T-helper 1 cell (primary cell): ENCODE results near the gene FOXI3.

Experiments
- DNase-seq, 5 donors: peaks; one replicate each; pipeline ENCODE4 v3.0.0-alpha.2; 2012 to 2020
- total RNA-seq, 4 donors: gene quantifications; one replicate each; lab custom pipeline; 2026; lab: John Stamatoyannopoulos, UW

FOXI3 gene
- 0 to 0.08 (median 0) reads per million in 4 donors for total RNA-seq

DNA sequence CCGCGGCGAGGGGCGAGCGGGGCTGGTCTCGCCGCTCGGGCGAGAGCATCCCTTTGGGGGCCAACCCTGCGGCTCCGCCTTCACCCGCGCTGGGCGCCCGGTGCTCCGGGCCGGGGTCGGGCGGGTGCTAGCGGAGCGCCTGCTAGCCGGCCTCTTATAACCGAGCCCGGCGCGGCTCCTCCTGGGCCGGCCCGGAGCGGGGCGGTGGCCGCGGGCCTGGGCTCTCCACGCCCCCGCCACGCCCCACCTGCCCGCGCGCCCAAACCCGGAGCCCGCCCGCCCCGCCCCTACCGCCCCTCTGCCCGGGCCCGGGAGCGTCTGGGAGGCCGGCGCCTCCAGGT is at the start of gene FOXI3:
Gene FOXI3, minus strand, starts transcription at position 129 of the 341 bp plus-strand sequence. CDS start 158 bp downstream, outside the sequence.
- peak in 1 of 5 donors; percentile 4 for DNase-seq

- DNase-seq, result no peak
Observed at GRCh38 chr2:88500691-88501090, 48.2 kb upstream of the FOXI3 start.

GRCh38 chr2:88499204-88499603 is 46.7 kb upstream of the FOXI3 start:
- no peak for DNase-seq

GRCh38 chr2:88493481-88493880 is 41.0 kb upstream of the FOXI3 start:
- DNase-seq, result no peak

GRCh38 chr2:88492002-88492401 is 39.5 kb upstream of the FOXI3 start:
- DNase-seq, result no peak

DNA sequence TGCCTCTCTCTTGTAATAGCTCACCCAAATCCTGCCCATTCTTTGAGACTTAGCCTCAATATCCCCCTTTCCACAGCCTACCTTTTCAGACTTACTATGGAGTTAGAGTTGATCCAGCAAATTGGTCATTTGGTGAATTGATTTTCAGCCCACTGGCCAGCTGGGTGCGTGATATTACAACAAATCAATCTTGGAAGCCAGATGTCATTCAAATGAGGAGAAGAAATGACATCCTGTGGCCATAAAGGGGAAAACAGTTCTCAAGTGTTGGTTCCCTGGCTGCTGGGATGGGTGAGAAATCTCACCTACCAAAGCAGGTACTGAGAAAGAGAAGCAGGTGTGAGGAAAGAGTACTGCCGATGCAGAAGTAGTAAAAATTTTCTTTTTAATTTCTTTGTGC is 36.7 kb upstream of the FOXI3 start:
- DNase-seq, result no peak

GRCh38 chr2:88483200-88483599 is 30.7 kb upstream of the FOXI3 start:
- no peak for DNase-seq

DNA sequence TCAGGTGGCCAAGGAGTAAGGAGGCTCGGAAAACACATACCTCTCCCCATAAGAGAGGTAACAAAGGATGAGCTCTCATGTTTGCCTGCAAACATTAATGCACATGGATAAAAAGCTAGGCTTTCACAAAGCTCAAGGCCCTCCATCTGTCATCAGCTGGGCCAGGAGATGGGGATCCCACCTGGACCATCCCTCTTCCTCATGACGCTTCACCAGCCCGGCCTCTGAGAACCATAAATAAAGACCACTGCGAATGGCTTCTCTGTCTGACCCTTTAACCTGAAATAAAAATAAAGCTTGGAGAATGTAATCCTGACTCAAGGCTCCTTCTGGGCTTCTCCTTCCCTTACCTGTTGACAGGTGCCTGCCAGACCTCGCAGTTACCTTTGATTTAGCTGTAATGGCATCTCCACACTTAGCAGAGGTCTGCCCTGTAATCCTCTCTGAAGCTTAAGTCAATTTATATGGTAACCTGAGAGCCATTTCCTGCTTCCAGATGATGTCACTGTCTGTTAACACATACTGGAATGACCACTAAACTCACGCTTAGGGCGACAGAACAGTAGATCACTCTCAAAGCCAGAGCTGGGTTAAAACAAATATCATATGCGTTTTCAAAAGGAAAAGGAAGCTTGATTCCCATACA is 29.3 kb upstream of the FOXI3 start:
- no peak for DNase-seq

- no peak for DNase-seq
Observed at GRCh38 chr2:88472811-88473210, 20.3 kb upstream of the FOXI3 start.

GRCh38 chr2:88471083-88471942 is 18.8 kb upstream of the FOXI3 start:
- no peak for DNase-seq

GRCh38 chr2:88469202-88470114 is 17.0 kb upstream of the FOXI3 start:
- DNase-seq, result no peak

DNA sequence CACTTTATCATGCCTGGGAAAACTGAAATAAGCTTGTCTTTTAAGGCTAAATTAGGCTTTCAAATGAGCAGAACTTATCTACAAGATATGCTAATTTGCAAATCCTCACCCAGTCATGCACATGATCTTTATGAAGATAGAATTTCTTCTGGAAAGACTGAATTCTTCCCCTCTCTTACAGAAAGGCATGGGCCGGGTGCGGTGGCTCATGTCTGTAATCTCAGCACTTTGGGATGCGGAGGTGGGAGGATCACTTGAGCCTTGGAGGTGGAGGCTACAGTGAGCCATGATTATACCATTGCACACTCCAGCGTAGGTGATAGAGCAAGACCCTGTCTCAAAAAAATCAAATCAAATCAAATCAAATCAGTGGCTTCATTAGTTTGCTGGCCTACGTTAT is 11.7 kb upstream of the FOXI3 start:
- DNase-seq, result no peak

DNA sequence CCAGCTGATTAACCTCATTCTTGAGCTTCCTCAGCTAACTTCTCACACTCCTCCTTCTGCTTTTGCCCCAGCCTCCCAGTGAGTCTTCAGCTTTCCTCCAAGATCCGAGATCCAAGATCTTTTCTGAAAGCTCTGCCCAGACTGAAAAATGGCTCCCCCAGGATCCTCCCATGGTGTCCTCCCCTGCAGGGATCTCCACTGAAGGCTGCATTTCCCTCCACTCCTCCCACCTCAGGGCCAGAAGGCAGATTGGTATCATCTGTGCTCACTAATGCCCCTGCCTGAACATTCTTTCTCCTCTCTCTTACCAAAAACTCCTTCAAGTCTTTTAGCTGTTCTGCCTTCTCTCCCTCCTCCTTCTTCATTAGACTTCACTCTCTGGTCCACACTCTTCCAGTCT is 6.1 kb upstream of the FOXI3 start:
- no peak for DNase-seq

DNA sequence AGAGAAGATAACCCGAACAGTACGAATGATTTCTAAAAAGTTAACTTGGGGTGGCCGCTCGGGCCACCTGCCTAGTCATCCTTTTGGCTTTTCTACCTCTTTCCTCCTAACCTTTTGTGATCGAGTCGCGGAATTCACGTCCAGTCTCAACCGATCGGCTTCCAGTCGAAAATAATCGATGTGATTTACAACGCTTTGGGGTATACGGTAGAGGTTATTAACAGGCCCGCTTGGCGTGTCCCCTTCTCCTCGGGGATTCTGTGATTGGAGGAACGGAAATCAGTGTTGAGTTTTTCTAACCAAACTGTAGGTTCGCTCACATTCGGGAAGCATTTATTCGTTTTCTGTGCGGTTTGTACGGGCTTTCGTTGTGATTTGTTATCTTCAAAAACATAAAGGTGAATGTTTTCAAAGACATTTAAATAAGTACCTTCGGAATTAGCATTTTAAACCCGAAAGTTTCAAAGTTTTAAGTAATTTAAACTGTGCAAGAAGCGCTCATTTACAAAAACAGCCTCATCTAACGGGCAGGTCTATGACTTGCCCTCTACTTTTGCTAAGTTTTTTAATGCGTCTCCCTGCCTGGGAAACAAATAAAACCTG is 588 bp upstream of the FOXI3 start:
- DNase-seq, result no peak

DNA sequence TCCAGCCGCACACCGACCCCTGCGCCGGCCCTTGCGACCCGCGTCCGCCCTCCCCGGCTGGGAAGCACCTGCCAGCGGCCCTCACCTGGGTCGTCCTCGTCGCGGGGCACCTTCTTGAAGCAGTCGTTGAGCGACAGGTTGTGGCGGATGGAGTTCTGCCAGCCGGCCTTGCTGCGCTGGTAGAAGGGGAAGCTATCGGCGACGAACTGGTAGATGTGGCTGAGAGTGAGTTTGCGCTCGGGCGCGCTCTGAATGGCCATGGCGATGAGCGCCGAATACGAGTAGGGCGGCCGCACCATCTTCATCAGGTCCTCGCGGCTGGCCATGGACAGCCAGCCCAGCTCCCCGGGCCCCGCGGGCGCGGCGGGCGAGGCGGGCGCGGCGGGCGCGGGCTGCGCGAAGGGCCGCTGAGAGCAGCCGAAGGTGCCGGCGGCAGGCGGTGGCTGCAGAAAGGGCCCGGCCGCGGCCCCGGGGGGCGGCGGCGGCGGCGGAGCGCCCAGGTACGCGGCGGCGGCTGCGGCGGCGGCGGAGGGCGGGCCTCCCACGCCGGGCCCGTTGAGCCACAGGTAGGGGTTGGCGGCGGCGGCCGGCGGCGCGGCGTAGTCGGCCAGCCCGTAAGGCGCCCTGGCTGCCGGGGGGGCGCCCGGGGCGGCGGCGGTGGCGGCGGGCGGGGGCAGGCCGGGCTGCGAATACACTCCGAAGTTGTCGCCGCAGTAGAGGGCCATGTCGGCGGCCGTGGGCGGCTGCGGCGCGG is 505 bp downstream of the FOXI3 start:
- DNase-seq, result peak in 1 of 5 donors; percentile 6

DNA sequence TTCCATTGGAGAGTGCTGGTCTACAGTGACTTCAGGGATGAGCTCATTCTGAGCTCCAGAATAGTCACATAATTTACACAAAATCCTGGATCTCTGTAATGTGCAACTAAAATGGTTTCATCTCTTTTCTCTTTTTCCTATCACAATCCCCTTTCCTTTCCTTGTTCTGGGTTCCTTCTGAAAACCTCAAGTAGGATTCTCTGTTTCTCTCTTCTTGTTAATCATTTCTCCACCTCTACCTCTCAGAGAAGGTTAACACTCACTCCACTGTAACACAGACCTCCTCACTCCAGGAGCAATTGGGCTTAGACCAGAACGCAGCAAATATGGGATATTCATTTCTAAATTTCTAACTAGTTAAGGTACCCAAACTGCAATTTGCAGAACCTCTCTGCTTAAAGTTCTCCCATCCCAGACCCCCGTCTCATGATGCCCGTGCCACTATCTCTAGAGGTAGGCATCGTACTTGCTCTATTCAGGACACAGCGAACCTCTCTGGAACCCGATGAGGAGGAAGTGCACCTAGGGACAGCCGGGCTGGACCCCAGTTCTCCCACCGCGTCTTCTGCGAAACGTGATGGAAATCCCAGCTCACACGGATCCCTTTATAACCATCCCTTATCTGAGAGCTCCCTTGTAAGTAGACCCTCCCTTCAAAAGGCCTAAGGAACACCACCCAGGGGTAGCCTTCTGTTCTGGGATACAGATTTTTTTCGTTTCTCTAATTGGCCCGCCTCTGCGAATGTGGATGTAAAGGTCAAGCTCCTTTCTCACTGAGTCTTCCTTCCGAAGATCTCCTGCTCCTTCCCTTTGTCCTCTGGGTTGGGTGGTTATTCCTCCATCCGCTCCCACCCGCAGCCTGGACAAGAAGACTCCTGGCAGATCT is 1.3 kb downstream of the FOXI3 start:
- DNase-seq, result no peak

- no peak for DNase-seq
Observed at GRCh38 chr2:88450186-88450585, 2.3 kb downstream of the FOXI3 start.

DNA sequence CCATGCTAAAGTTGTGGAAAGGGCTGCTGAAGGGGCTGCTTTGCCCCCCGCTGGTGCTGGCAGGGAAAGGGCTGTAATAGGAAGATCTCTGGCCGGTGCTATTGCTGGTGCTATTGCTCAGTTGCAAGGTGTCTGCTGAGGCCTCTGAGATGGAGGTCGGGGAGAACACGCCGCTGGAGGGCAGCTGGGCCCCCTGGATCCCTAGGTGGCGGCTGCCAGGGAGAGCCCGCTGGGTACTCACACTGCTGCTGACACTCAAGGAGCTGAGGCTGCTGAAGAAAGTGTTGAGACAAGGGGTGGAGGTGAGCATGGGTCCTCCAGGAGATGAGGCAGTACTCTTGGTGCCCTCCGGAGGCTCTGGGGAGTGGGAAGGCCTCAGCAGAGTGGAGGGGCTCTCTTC is 4.2 kb downstream of the FOXI3 start:
- no peak for DNase-seq

DNA sequence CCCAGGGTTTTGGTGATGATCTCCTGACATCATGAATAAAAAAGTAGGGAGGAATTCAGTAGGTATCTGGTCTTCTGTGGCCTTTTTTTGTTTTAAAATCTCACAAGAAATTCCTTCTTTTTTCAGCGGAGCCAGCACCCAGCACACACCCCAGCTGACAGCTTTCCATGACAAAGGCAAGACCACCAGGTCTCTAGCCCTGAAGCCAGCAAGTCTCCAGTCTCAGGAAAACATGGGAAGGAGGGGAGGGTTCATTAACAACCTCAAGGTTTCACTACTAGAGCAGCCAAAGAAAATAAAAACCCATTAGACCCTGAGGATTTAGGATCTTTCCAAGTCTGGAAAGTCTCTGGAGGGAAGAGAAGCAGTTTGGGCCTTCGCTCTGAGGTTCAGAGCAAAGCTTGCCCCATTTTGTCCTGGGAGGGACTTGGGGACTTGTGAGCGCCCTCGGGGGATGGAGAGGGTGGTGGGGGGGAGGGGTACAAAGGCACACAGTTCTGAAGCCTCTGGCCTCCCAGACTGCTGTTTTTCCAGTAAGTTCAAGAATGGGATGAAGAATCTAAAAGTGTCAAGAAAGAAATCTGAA is 9.0 kb downstream of the FOXI3 start:
- no peak for DNase-seq

- DNase-seq, result no peak
Observed at GRCh38 chr2:88442473-88442872, 10.0 kb downstream of the FOXI3 start.

- DNase-seq, result no peak
Observed at GRCh38 chr2:88442061-88442460, 10.4 kb downstream of the FOXI3 start.
